Endothelial cell of umbilical vein (primary cell): ENCODE results near the gene CCR1.

Source experiments
- EZH2 ChIP-seq: IDR thresholded peaks from 2 replicates; pipeline ENCODE4 v1.6.1; 2012; ENCODE audit warnings: borderline replicate concordance, low read depth, mild to moderate bottlenecking, moderate library complexity, low read length, inconsistent platforms; ENCODE audit not compliant: severe bottlenecking
- POLR2A ChIP-seq: IDR thresholded peaks from 2 replicates; pipeline ENCODE4 v1.6.1; 2012; ENCODE audit warnings: low read depth, mild to moderate bottlenecking, control low read depth, low read length
- TF ChIP-seq, protein P1 (sequence below), 2 donors: IDR thresholded peaks; 1 replicate in 1 of 2; 2 replicates in 1 of 2; pipeline ENCODE4 v1.5.1; 2011; ENCODE audit warnings: low read length in 2 of 2, mild to moderate bottlenecking in 2 of 2, moderate library complexity in 2 of 2, control low read depth in 1 of 2, inconsistent platforms in 1 of 2, low read depth in 1 of 2; ENCODE audit not compliant: insufficient read depth in 1 of 2; ENCODE audit errors: extremely low read depth in 1 of 2

DNA sequence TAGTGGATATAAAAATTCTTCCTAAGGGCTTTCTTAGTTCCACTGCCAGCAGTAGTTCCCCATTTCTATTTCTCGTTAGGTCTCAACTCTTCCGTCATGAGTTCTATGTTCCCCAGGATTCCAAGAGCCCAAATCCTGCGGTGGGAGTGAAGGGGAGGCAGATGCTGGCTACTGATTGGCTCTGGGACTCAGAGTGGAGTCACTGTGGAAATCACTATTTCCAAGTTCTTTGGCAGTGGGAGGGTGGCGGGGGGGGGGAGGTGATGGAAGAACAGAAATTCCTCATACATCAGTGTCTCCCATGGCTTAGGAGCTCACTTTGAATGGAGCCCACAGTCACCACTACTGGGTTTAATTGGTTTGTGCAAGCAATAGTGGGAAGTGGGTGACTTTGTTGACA lies 5.6 kb downstream of the CCR1 start:
- TF ChIP-seq, protein P1, sequence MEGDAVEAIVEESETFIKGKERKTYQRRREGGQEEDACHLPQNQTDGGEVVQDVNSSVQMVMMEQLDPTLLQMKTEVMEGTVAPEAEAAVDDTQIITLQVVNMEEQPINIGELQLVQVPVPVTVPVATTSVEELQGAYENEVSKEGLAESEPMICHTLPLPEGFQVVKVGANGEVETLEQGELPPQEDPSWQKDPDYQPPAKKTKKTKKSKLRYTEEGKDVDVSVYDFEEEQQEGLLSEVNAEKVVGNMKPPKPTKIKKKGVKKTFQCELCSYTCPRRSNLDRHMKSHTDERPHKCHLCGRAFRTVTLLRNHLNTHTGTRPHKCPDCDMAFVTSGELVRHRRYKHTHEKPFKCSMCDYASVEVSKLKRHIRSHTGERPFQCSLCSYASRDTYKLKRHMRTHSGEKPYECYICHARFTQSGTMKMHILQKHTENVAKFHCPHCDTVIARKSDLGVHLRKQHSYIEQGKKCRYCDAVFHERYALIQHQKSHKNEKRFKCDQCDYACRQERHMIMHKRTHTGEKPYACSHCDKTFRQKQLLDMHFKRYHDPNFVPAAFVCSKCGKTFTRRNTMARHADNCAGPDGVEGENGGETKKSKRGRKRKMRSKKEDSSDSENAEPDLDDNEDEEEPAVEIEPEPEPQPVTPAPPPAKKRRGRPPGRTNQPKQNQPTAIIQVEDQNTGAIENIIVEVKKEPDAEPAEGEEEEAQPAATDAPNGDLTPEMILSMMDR (IDR thresholded peaks at IDR 0.05; ENCODE audit: extremely low read depth in 1 of 2, insufficient read depth in 1 of 2, low read depth in 1 of 2, low read length in 2 of 2): no peak
- TF ChIP-seq POLR2A: no peak
- TF ChIP-seq EZH2: no peak
